ENCODE results near the gene FCHSD2.
A peak's percentile ranks its signal among the peaks of the same experiment; 100 is the strongest.

Gene FCHSD2

GRCh38 chr11:72848846-72849466 lies 293.2 kb downstream of the FCHSD2 start:
- DNase-seq (ENCODE audit: low read depth): no peak
- no peak overlapping the region for H3K4me3 ChIP-seq (ENCODE audit: low read depth, low read length)
- peak; percentile 79 for TF ChIP-seq CTCF (IDR thresholded peaks at IDR 0.05; ENCODE audit: control insufficient read depth, extremely low read depth, insufficient read depth)

GRCh38 chr11:72844356-72844755 lies 297.8 kb downstream of the FCHSD2 start:
- no peak overlapping the region for H3K4me3 ChIP-seq (ENCODE audit: low read depth, low read length)
- DNase-seq (ENCODE audit: low read depth): no peak
- no peak for TF ChIP-seq CTCF (IDR thresholded peaks at IDR 0.05; ENCODE audit: control insufficient read depth, extremely low read depth, insufficient read depth)

GRCh38 chr11:72842653-72843330 lies 299.3 kb downstream of the FCHSD2 start:
- H3K4me3 ChIP-seq (ENCODE audit: low read depth, low read length): no peak overlapping the region
- DNase-seq (ENCODE audit: low read depth): no peak
- TF ChIP-seq CTCF (IDR thresholded peaks at IDR 0.05; ENCODE audit: control insufficient read depth, extremely low read depth, insufficient read depth): no peak

GRCh38 chr11:72842126-72842525 lies 300.0 kb downstream of the FCHSD2 start:
- DNase-seq (ENCODE audit: low read depth): no peak
- TF ChIP-seq CTCF (IDR thresholded peaks at IDR 0.05; ENCODE audit: control insufficient read depth, extremely low read depth, insufficient read depth): no peak
- H3K4me3 ChIP-seq (ENCODE audit: low read depth, low read length): no peak overlapping the region

GRCh38 chr11:72841397-72841796 lies 300.7 kb downstream of the FCHSD2 start:
- no peak overlapping the region for H3K4me3 ChIP-seq (ENCODE audit: low read depth, low read length)
- DNase-seq (ENCODE audit: low read depth): no peak
- no peak for TF ChIP-seq CTCF (IDR thresholded peaks at IDR 0.05; ENCODE audit: control insufficient read depth, extremely low read depth, insufficient read depth)

- DNase-seq (ENCODE audit: low read depth): no peak
- no peak for TF ChIP-seq CTCF (IDR thresholded peaks at IDR 0.05; ENCODE audit: control insufficient read depth, extremely low read depth, insufficient read depth)
- H3K4me3 ChIP-seq (ENCODE audit: low read depth, low read length): no peak overlapping the region
Observed at GRCh38 chr11:72840780-72841179, 301.3 kb downstream of the FCHSD2 start.

Measured in LNCaP clone FGC (cell line).